ENCODE data around the gene PPIL6. TPM values are rescaled to one million over a fixed set of nuclear protein-coding genes. Genes with fewer than 3 reads are reported as not detected.

The PPIL6 gene
- total RNA-seq, 1 experiment from 2014 or later: 0.61 TPM

GRCh38 chr6:109451376-109451775 lies 10.9 kb upstream of the PPIL6 start:
- CTCF ChIA-PET: interaction anchor here (0.6 kb wide), 1 partner anchor 9 kb away, joined by 3 read pairs; no protein-coding TSS in a partner anchor
- no peak overlapping the region for H3K27ac Mint-ChIP-seq
- H3K9me3 Mint-ChIP-seq: no peaks in the 10 kb centered on the region
- POLR2A ChIA-PET: no interaction called here
- DNase-seq (ENCODE audit: low spot score): no peak
- no peaks in the 10 kb centered on the region; the same call in 1 of the 2 replicates for H3K27me3 Mint-ChIP-seq (ENCODE audit: low read depth)
- peaks cover 13% of the 10 kb centered on the region for H3K36me3 Mint-ChIP-seq
- ATAC-seq: no peak
- TF ChIP-seq ZBTB21 (CRISPR knock-in tag; IDR thresholded peaks at IDR 0.05; ENCODE audit: borderline replicate concordance) (no peak), MLX (CRISPR knock-in tag; IDR thresholded peaks at IDR 0.05) (no peak), NFYB (CRISPR knock-in tag; conservative IDR thresholded peaks at IDR 0.05; ENCODE audit: low read depth) (no peak), HMGXB4 (CRISPR knock-in tag; IDR thresholded peaks at IDR 0.05) (no peak), USF1 (CRISPR knock-in tag; IDR thresholded peaks at IDR 0.05) (no peak), NFATC4 (CRISPR knock-in tag; IDR thresholded peaks at IDR 0.05) (no peak), OVOL2 (CRISPR knock-in tag; IDR thresholded peaks at IDR 0.05; ENCODE audit: borderline replicate concordance) (no peak), ZNF317 (CRISPR knock-in tag; IDR thresholded peaks at IDR 0.05; ENCODE audit: borderline replicate concordance, low read depth) (no peak), SP1 (CRISPR knock-in tag; conservative IDR thresholded peaks at IDR 0.05) (no peak), HMGA2 (CRISPR knock-in tag; IDR thresholded peaks at IDR 0.05) (no peak)
- H3K4me1 Mint-ChIP-seq: peaks cover 20% of the 10 kb centered on the region
- no peak overlapping the region for H3K4me3 Mint-ChIP-seq

GRCh38 chr6:109450801-109451200 lies 10.4 kb upstream of the PPIL6 start:
- ATAC-seq (no peak), DNase-seq (ENCODE audit: low spot score) (no peak)
- no peak overlapping the region for H3K27ac Mint-ChIP-seq
- TF ChIP-seq PRRX2 (CRISPR knock-in tag; IDR thresholded peaks at IDR 0.05): no peak
- no peak for TF ChIP-seq CTCF (IDR thresholded peaks at IDR 0.05)
- no peak for TF ChIP-seq NFE2L1 (CRISPR knock-in tag; IDR thresholded peaks at IDR 0.05)
- TF ChIP-seq ZNF317 (CRISPR knock-in tag; IDR thresholded peaks at IDR 0.05; ENCODE audit: borderline replicate concordance, low read depth): no peak
- no peak for TF ChIP-seq CDX4 (CRISPR knock-in tag; IDR thresholded peaks at IDR 0.05; ENCODE audit: borderline replicate concordance)
- no peak for TF ChIP-seq MYBL2 (CRISPR knock-in tag; IDR thresholded peaks at IDR 0.05)
- no peak for TF ChIP-seq ZMAT4 (CRISPR knock-in tag; IDR thresholded peaks at IDR 0.05)
- H3K9me3 Mint-ChIP-seq: no peaks in the 10 kb centered on the region
- POLR2A ChIA-PET: no interaction called here
- no peaks in the 10 kb centered on the region; the same call in 1 of the 2 replicates for H3K27me3 Mint-ChIP-seq (ENCODE audit: low read depth)
- CTCF ChIA-PET: interaction anchor here (1.5 kb wide), 1 partner anchor 10 kb away, joined by 7 read pairs; no protein-coding TSS in a partner anchor
- peaks cover 18% of the 10 kb centered on the region for H3K4me1 Mint-ChIP-seq
- no peak overlapping the region for H3K4me3 Mint-ChIP-seq
- peaks cover 15% of the 10 kb centered on the region for H3K36me3 Mint-ChIP-seq
